SK-N-SH (cell line): ENCODE results near the gene PYGB. TPM values are rescaled to one million over a fixed set of nuclear protein-coding genes. Genes with fewer than 3 reads are reported as not detected.

Experiments
- CTCF ChIA-PET: fragments of 300-600, 350-600 bp; formaldehyde crosslinking; extraction: SDS; loops from one replicate; lab custom pipeline; 2021; lab: Yijun Ruan, JAX
- POLR2A ChIA-PET: fragments of 350-600 bp; sonication (Branson Sonifier 250); formaldehyde crosslinking; extraction: SDS; loops from one replicate; lab custom pipeline; 2020; ENCODE audit warnings: antibody characterized with exemption, inconsistent platforms; lab: Yijun Ruan, JAX
- DNase-seq: peaks from one replicate; pipeline ENCODE4 v3.0.0; 2012
- H2AFZ ChIP-seq: fragments of 200-600 bp; sonication (generic); 2 replicates; pipeline ENCODE4 v1.8.1; 2016; ENCODE audit warnings: antibody characterized with exemption, mild to moderate bottlenecking, low read depth
- H3F3A ChIP-seq: fragments of 200-600 bp; sonication (generic); replicated peaks from 2 replicates; pipeline ENCODE3; 2016; ENCODE audit warnings: antibody characterized with exemption, mild to moderate bottlenecking; ENCODE audit not compliant: insufficient read depth
- H3K27ac ChIP-seq, 2 experiments: fragments of 200-500 bp in 1 of 2; fragments of 200-600 bp in 1 of 2; sonication (Bioruptor generic) in 1 of 2; sonication (generic), shearing (Covaris generic) in 1 of 2; 2 replicates each; pipeline versions ENCODE4 v1.5.1 to v1.6.1; 2014 to 2016; ENCODE audit warnings: low read depth in 2 of 2, inconsistent platforms in 1 of 2, low read length in 1 of 2, mild to moderate bottlenecking in 1 of 2, mixed read lengths in 1 of 2
- H3K27me3 ChIP-seq: fragments of 200-600 bp; sonication (generic), shearing (Covaris generic); 2 replicates; pipeline ENCODE4 v1.6.1; 2016; ENCODE audit warnings: mixed run types; ENCODE audit not compliant: insufficient read depth
- H3K36me3 ChIP-seq, 2 experiments: fragments of 200-500 bp in 1 of 2; fragments of 200-600 bp in 1 of 2; sonication (Bioruptor generic) in 1 of 2; sonication (generic) in 1 of 2; replicated peaks in 1 of 2; 2 replicates each; pipeline versions ENCODE3 to v1.5.1; 2014 to 2016; ENCODE audit warnings: low read length in 1 of 2, mild to moderate bottlenecking in 1 of 2; ENCODE audit not compliant: insufficient read depth in 2 of 2, control insufficient read depth in 1 of 2
- H3K4me1 ChIP-seq, 2 experiments: fragments of 200-500 bp in 1 of 2; fragments of 200-600 bp in 1 of 2; sonication (Bioruptor generic) in 1 of 2; sonication (generic), shearing (Covaris generic) in 1 of 2; 2 replicates each; pipeline versions ENCODE4 v1.5.1 to v1.6.1; 2014 to 2016; ENCODE audit warnings: low read depth in 1 of 2, low read length in 1 of 2, mixed run types in 1 of 2; ENCODE audit not compliant: insufficient read depth in 2 of 2, control insufficient read depth in 1 of 2
- H3K4me2 ChIP-seq: fragments of 200-600 bp; sonication (generic), shearing (Covaris generic); 2 replicates; pipeline ENCODE4 v1.6.1; 2017; ENCODE audit warnings: mixed run types
- H3K4me3 ChIP-seq, 2 experiments: fragments of 200-500 bp in 1 of 2; fragments of 200-600 bp in 1 of 2; sonication (Bioruptor generic) in 1 of 2; sonication (generic), shearing (Covaris generic) in 1 of 2; 2 replicates each; pipeline versions ENCODE4 v1.5.1 to v1.8.1; 2014 to 2016; ENCODE audit warnings: low read depth in 2 of 2, inconsistent platforms in 1 of 2, low read length in 1 of 2, mild to moderate bottlenecking in 1 of 2, mixed read lengths in 1 of 2, moderate library complexity in 1 of 2
- H3K79me2 ChIP-seq: fragments of 200-600 bp; sonication (generic); 2 replicates; pipeline ENCODE4 v1.8.1; 2017; ENCODE audit warnings: mild to moderate bottlenecking; ENCODE audit not compliant: insufficient read depth
- H3K9ac ChIP-seq: fragments of 200-600 bp; sonication (generic); 2 replicates; pipeline ENCODE4 v1.6.1; 2017; ENCODE audit warnings: mixed run types
- H3K9me2 ChIP-seq: fragments of 200-600 bp; sonication (generic); 2 replicates; pipeline ENCODE4 v1.6.1; 2017; ENCODE audit warnings: mixed run types
- H3K9me3 ChIP-seq: fragments of 200-600 bp; sonication (generic); 2 replicates; pipeline ENCODE4 v1.6.1; 2017; ENCODE audit warnings: mixed run types, mild to moderate bottlenecking, moderate library complexity
- H4K20me1 ChIP-seq: fragments of 200-600 bp; sonication (generic); 2 replicates; pipeline ENCODE4 v1.6.1; 2017; ENCODE audit warnings: mild to moderate bottlenecking, mixed run types; ENCODE audit not compliant: insufficient read depth
- ELF1 ChIP-seq: IDR thresholded peaks from 2 replicates; pipeline ENCODE4 v1.4.0; 2012
- EP300 ChIP-seq, 2 experiments: IDR thresholded peaks; 2 replicates each; pipeline versions ENCODE4 v1.4.0 to v1.6.1; 2012; ENCODE audit warnings: borderline replicate concordance in 1 of 2, low read depth in 1 of 2, low read length in 1 of 2
- EZH2phosphoT487 ChIP-seq: fragments of 200-600 bp; sonication (generic); IDR thresholded peaks from 2 replicates; pipeline ENCODE4 v1.6.1; 2017; ENCODE audit warnings: low read depth, mixed run types, mild to moderate bottlenecking, antibody characterized with exemption, moderate library complexity, borderline replicate concordance
- FOXM1 ChIP-seq: IDR thresholded peaks from 2 replicates; pipeline ENCODE4 v1.4.0; 2012; ENCODE audit warnings: low read depth, mild to moderate bottlenecking
- MEF2A ChIP-seq: IDR thresholded peaks from 2 replicates; pipeline ENCODE4 v1.4.0; 2012; ENCODE audit warnings: low read depth, borderline replicate concordance
- MXI1 ChIP-seq: IDR thresholded peaks from 2 replicates; pipeline ENCODE4 v1.6.1; 2012; ENCODE audit warnings: mild to moderate bottlenecking, low read depth, low read length, improper control_type of control experiment
- NFIC ChIP-seq: IDR thresholded peaks from 2 replicates; pipeline ENCODE4 v1.4.0; 2012; ENCODE audit warnings: borderline replicate concordance
- RCOR1 ChIP-seq: fragments of 150-350 bp; IDR thresholded peaks from 2 replicates; pipeline ENCODE4 v1.6.1; 2017; ENCODE audit warnings: antibody characterized with exemption, low read length
- RXRA ChIP-seq: IDR thresholded peaks from 2 replicates; pipeline ENCODE4 v1.4.0; 2012; ENCODE audit warnings: low read depth, mild to moderate bottlenecking, borderline replicate concordance
- TAF1 ChIP-seq: IDR thresholded peaks from 2 replicates; pipeline ENCODE4 v1.6.1; 2012; ENCODE audit warnings: low read depth, mild to moderate bottlenecking, low read length, moderate library complexity, borderline replicate concordance
- TCF12 ChIP-seq: IDR thresholded peaks from 2 replicates; pipeline ENCODE4 v1.4.0; 2012
- USF1 ChIP-seq: IDR thresholded peaks from 2 replicates; pipeline ENCODE4 v1.4.0; 2012; ENCODE audit warnings: low read depth, borderline replicate concordance
- YY1 ChIP-seq: IDR thresholded peaks from 2 replicates; pipeline ENCODE4 v1.4.0; 2012; ENCODE audit warnings: low read depth, mild to moderate bottlenecking
- WGBS: methylation state at CpG from one replicate; pipeline ENCODE4 v1.1.6; 2017; ENCODE audit warnings: low lambda C conversion rate; 5-methylcytosine and 5-hydroxymethylcytosine counted together
- polyA plus RNA-seq, 3 experiments: library from polyadenylated mRNA; depleted of rRNA; stranded (reverse); fragments of >200 nt; gene quantifications; 2 replicates each; pipeline ENCODE4 v1.2.3, GENCODE V29; 2012
- TF ChIP-seq, protein P1 (sequence below): IDR thresholded peaks from 2 replicates; pipeline ENCODE4; 2012
- TF ChIP-seq, protein P2 (sequence below): fragments of 150-350 bp; IDR thresholded peaks from 2 replicates; pipeline ENCODE4 v1.6.1; 2016; ENCODE audit warnings: mild to moderate bottlenecking, low read depth, low read length
- TF ChIP-seq, protein P3 (sequence below): fragments of 200-600 bp; sonication (generic); IDR thresholded peaks from 2 replicates; pipeline ENCODE4 v1.6.1; 2017; ENCODE audit warnings: antibody characterized with exemption, mild to moderate bottlenecking, moderate library complexity
- TF ChIP-seq, protein P4 (sequence below): fragments of 150-350 bp; IDR thresholded peaks from 2 replicates; pipeline ENCODE4 v1.6.1; 2017; ENCODE audit warnings: antibody characterized with exemption, low read length, low read depth, borderline replicate concordance

PYGB gene
- polyA plus RNA-seq, 1 of the 3 experiments (the other 2 are of a cell fraction), result 35.8 TPM

DNA sequence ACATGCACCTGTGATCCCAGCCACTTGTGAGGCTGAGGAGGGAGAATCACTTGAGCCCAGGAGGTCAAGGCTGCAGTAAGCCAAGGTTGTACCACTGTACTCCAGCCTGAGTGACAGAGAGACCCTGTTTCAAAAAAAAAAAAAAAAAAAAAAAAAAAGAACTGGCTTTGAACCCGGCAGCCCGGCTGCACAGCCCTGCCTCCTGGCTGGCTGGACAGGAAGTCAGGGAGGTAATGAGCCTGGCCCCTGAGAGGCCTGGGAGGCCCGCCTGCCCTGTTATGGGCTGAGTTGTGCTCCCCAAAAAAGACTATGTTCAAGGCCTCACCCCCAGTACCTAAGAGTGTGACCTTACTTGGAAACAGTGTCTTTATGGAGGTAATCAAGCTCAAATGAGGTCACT is 77.2 kb downstream of the PYGB start:
- Histone ChIP-seq H4K20me1 (no peaks in the 10 kb centered on the region), H3K27me3 (no peaks in the 10 kb centered on the region), H3K9me3 (no peaks in the 10 kb centered on the region), H3K27ac (no peak overlapping the region), H3F3A (no peaks in the 10 kb centered on the region), H3K4me2 (no peak overlapping the region), H3K79me2 (peaks cover 10% of the 10 kb centered on the region; the same call in 1 of the 2 replicates), H3K4me3 (no peak overlapping the region), H2AFZ (no peak overlapping the region), H3K9ac (no peak overlapping the region), H3K9me2 (no peaks in the 10 kb centered on the region), H3K4me1 (peaks cover 0 to 18% of the 10 kb centered on the region in 2 experiments; a peak in 2 of 4 replicates), H3K36me3 (peaks cover 5 to 10% of the 10 kb centered on the region in 2 experiments)
- no peak for DNase-seq
- TF ChIP-seq USF1, result no peak
- no peak for TF ChIP-seq MEF2A
- TF ChIP-seq, protein P1, sequence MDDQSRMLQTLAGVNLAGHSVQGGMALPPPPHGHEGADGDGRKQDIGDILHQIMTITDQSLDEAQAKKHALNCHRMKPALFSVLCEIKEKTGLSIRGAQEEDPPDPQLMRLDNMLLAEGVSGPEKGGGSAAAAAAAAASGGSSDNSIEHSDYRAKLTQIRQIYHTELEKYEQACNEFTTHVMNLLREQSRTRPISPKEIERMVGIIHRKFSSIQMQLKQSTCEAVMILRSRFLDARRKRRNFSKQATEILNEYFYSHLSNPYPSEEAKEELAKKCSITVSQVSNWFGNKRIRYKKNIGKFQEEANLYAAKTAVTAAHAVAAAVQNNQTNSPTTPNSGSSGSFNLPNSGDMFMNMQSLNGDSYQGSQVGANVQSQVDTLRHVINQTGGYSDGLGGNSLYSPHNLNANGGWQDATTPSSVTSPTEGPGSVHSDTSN, result no peak
- TF ChIP-seq ELF1, result no peak
- TF ChIP-seq NFIC, result no peak
- TF ChIP-seq MXI1, result no peak
- TF ChIP-seq, protein P2, sequence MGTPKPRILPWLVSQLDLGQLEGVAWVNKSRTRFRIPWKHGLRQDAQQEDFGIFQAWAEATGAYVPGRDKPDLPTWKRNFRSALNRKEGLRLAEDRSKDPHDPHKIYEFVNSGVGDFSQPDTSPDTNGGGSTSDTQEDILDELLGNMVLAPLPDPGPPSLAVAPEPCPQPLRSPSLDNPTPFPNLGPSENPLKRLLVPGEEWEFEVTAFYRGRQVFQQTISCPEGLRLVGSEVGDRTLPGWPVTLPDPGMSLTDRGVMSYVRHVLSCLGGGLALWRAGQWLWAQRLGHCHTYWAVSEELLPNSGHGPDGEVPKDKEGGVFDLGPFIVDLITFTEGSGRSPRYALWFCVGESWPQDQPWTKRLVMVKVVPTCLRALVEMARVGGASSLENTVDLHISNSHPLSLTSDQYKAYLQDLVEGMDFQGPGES, result no peak
- TF ChIP-seq TAF1, result no peak
- no peak for TF ChIP-seq EP300 (IDR thresholded peaks at IDR 0.05; ENCODE audit: borderline replicate concordance in 1 of 2, low read depth in 1 of 2, low read length in 1 of 2)
- no peak for TF ChIP-seq RCOR1
- TF ChIP-seq TCF12, result no peak
- no peak for TF ChIP-seq YY1
- no peak for TF ChIP-seq RXRA
- TF ChIP-seq, protein P3, sequence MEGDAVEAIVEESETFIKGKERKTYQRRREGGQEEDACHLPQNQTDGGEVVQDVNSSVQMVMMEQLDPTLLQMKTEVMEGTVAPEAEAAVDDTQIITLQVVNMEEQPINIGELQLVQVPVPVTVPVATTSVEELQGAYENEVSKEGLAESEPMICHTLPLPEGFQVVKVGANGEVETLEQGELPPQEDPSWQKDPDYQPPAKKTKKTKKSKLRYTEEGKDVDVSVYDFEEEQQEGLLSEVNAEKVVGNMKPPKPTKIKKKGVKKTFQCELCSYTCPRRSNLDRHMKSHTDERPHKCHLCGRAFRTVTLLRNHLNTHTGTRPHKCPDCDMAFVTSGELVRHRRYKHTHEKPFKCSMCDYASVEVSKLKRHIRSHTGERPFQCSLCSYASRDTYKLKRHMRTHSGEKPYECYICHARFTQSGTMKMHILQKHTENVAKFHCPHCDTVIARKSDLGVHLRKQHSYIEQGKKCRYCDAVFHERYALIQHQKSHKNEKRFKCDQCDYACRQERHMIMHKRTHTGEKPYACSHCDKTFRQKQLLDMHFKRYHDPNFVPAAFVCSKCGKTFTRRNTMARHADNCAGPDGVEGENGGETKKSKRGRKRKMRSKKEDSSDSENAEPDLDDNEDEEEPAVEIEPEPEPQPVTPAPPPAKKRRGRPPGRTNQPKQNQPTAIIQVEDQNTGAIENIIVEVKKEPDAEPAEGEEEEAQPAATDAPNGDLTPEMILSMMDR, result no peak
- TF ChIP-seq, protein P4, sequence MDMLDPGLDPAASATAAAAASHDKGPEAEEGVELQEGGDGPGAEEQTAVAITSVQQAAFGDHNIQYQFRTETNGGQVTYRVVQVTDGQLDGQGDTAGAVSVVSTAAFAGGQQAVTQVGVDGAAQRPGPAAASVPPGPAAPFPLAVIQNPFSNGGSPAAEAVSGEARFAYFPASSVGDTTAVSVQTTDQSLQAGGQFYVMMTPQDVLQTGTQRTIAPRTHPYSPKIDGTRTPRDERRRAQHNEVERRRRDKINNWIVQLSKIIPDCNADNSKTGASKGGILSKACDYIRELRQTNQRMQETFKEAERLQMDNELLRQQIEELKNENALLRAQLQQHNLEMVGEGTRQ, result no peak
- TF ChIP-seq FOXM1, result no peak
- no peak for TF ChIP-seq EZH2phosphoT487
- WGBS, result 90% methylated on average over 3 of the region's 3 CpGs
- ChIA-PET CTCF (no interaction called here), POLR2A (no interaction called here)
